Stomach (tissue), 4 donors: ENCODE measurements around the gene CNTNAP5.
"Not testable (repeated sequence)": the region's sequence is repeated elsewhere in the genome, so short reads cannot be mapped to it uniquely, and the experiment has no call there.

Source experiments
- EP300 ChIP-seq: sonication (generic); formaldehyde crosslinking; IDR thresholded peaks from one replicate; pipeline ENCODE4 v1.6.1; 2017; ENCODE audit warnings: antibody characterized with exemption
- POLR2A ChIP-seq, 4 donors: fragments of 450-650 bp; IDR thresholded peaks; one replicate each; pipeline ENCODE4 v1.6.1; 2016; ENCODE audit warnings: antibody characterized with exemption in 4 of 4, control low read depth in 2 of 4, mild to moderate bottlenecking in 1 of 4, moderate library complexity in 1 of 4
- POLR2AphosphoS5 ChIP-seq, 3 donors: sonication (generic); formaldehyde crosslinking; IDR thresholded peaks; one replicate each; pipeline ENCODE4 v1.6.1; 2016; ENCODE audit warnings: antibody characterized with exemption in 3 of 3
- TF ChIP-seq, protein P1 (sequence below), 7 experiments: fragments of 450-650 bp in 4 of 7; fragments of 200-600 bp in 3 of 7; sonication (generic) in 3 of 7; IDR thresholded peaks; one replicate each; pipeline ENCODE4 v1.5.1; 2016 to 2019; ENCODE audit warnings: antibody characterized with exemption in 7 of 7, control low read depth in 2 of 7, mild to moderate bottlenecking in 1 of 7

DNA sequence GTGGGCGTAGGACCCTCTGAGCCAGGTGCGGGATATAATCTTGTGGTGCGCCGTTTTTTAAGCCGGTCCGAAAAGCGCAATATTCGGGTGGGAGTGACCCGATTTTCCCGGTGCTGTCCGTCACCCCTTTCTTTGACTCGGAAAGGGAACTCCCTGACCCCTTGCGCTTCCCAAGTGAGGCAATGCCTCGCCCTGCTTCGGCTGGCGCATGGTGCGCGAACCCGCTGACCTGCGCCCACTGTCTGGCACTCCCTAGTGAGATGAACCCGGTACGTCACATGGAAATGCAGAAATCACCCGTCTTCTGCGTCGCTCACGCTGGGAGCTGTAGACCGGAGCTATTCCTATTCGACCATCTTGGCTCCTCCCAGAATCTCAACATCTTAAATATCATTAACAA, 336.9 kb downstream of the CNTNAP5 start:
- TF ChIP-seq, protein P1, sequence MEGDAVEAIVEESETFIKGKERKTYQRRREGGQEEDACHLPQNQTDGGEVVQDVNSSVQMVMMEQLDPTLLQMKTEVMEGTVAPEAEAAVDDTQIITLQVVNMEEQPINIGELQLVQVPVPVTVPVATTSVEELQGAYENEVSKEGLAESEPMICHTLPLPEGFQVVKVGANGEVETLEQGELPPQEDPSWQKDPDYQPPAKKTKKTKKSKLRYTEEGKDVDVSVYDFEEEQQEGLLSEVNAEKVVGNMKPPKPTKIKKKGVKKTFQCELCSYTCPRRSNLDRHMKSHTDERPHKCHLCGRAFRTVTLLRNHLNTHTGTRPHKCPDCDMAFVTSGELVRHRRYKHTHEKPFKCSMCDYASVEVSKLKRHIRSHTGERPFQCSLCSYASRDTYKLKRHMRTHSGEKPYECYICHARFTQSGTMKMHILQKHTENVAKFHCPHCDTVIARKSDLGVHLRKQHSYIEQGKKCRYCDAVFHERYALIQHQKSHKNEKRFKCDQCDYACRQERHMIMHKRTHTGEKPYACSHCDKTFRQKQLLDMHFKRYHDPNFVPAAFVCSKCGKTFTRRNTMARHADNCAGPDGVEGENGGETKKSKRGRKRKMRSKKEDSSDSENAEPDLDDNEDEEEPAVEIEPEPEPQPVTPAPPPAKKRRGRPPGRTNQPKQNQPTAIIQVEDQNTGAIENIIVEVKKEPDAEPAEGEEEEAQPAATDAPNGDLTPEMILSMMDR (IDR thresholded peaks at IDR 0.05): not testable (repeated sequence)
- TF ChIP-seq EP300; POLR2A (IDR thresholded peaks at IDR 0.05); POLR2AphosphoS5 (IDR thresholded peaks at IDR 0.05): not testable (repeated sequence)
